ENCODE results near the gene BEST3.

- TF ChIP-seq CTCF (IDR thresholded peaks at IDR 0.05) (no peak), ZFX (IDR thresholded peaks at IDR 0.05; ENCODE audit: borderline replicate concordance) (no peak)
Observed at GRCh38 chr12:69620921-69621320, 78.2 kb downstream of the BEST3 start.

Data from 22Rv1 (cell line).